HG02759 (cell line): ENCODE results near the gene HIPK2.

ENCODE experiments used
- ATAC-seq: cut with Tn5 transposase; IDR thresholded peaks from one replicate; pipeline ENCODE4 v1.9.1; 2021; ENCODE audit warnings: mild to moderate bottlenecking, moderate library complexity; ENCODE audit not compliant: unreplicated experiment

HIPK2 gene

DNA sequence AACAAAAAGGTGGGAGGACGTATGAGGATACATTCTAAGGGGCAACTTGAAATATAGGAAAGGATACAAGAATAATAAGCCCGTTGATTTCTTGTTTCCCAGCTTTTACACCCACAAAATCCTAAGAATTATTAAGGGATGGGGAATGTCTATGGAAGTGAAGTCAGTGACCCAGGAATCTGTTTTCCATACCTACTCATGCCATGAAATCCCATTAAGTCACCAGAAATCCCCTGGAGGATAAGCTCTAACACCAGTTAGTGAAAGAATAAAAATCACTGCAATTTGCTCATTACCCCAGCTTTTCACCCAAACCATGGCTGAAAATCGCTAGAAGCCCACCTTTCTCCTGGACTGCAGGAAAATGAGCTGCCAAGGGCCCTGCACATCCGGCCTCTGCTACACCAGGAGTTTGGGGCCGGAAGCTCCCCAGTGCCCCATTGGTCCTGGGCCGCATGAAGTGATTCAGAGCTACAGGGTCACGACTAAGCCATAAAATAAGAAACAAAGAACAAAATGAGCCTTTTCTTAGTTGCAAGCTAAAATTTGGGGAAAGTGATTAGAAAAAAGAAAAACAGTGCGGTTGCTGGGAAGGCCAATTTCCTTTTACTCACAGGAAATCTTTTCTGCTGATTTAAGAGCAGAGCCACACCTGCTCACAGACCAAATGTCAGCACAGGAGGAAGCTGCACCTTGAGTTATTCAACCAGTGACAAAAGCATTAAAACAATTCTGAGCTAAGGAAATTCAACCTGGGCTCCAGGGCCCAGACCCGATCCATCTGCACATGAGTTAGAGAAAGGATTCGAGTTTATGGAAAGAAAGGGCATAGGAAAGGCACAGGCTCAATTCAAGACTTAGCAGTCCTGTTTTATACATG is 40.3 kb downstream of the HIPK2 start:
- no peak for ATAC-seq

DNA sequence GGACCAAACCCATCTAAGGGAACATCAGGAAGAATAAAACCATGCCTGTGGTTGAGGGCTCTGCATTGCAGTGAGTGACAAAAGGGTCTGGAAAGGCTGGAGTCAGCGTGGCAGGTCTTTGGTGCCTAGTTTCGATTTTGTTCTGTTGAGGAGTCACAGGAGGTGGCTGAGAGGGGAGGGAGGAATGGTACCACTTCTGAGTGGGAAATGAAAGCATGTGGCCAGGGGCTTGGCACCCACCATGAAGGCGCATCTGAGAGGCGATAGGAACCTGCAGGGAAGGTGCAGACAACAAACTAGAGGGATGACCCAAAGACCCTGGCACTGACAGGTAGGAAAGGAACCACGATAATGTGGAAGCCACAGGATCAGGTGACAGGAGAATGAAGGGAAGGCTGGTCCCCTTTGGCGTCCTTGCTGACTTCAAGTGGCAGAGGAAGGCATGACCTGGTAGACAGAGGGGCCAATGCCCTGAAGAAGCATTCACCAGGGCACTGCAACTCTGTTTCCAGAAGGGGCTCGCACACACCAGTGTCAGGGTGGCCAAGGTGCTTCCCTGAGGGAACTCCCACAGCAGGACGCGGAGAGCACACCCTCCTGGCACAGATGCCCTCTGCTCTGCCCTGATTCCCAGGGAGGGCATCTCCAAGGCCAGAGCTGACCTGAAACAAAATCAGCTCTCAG is 41.7 kb downstream of the HIPK2 start:
- no peak for ATAC-seq

DNA sequence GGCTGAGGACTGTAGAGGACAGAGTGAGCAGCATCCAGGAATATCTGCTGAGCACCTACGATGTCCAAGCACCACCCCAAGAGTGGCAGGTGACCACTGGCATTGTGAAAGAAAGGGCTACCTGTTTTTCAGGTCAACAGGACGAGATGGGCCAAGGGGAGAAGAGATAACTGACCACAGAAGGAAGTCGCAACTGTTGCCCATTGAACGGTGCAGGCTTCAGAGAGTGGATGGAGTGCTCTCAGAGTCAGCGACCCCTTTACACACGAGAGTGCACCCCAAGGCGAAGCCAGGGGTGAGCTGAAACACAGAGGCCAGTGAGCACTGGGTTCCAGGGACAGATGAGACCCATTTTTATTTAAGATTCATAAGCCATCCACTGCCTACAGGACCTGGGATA is 42.3 kb downstream of the HIPK2 start:
- ATAC-seq = no peak

DNA sequence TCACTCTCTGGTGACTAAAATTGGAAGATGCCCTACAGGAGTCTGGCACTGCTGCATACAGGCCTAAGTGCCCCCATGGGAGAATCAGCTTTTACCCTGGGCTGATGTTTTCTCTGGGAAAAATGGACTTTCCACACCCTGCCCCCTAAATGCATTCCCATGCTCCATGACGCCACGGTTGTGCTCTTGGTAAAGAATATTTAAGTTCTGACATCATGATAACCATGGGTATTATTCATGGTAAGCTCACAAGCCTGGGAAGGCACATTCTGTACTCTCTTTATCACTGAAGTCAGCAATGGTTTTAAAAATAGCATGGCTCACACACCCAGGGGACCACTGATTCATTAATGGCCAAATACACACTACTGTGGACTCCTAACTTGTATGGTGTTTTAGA is 43.4 kb downstream of the HIPK2 start:
- ATAC-seq = no peak

DNA sequence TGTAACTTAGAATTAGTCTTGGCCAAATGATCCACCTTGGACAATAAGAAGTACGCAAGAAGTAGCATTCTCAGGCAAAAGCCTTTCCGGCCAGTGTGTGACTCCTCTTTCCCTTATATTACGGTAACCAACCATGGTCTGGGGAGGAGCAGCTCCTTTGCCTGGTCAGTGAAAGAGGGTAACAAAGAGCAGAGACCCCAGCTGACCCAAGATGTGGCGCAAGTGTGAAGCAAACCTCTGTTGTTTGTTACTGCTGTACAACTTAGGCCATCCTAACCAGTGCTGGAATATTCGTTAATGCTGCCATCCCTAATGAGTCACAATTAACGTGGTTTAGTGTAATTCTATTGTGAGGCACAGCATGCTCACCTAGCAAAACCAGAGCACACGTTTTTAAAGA is 44.0 kb downstream of the HIPK2 start:
- ATAC-seq = no peak

DNA sequence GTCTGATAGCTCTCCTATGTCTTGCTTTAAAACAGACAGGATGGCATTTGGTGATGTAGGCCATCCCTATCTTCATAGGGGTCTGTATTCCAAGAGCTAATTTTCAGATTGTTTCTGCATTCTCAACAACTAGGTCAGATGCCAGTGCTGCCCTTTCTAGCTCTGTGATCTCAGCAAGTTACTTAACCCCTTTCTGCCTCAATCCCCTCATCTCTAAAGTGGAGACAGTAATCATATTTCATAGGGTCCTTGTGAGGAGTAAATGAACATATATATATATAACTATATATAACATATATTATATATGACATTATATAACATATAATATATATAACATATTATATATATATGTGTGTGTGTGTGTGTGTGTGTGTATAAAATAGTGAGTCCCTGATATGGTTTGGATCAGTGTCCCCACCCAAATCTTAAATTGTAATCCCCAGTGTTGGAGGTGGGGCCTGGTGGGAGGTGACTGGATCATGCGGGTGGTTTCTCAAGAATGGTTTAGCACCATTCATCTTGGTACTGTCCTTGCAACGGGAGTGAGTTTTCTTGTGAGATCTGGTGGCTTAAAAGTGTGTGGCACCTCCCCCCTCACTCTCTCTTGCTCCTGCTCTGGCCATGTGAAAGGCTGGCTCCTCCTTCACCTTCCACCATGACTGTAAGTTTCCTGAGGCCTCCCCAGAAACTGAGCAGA is 45.2 kb downstream of the HIPK2 start:
- no peak for ATAC-seq

DNA sequence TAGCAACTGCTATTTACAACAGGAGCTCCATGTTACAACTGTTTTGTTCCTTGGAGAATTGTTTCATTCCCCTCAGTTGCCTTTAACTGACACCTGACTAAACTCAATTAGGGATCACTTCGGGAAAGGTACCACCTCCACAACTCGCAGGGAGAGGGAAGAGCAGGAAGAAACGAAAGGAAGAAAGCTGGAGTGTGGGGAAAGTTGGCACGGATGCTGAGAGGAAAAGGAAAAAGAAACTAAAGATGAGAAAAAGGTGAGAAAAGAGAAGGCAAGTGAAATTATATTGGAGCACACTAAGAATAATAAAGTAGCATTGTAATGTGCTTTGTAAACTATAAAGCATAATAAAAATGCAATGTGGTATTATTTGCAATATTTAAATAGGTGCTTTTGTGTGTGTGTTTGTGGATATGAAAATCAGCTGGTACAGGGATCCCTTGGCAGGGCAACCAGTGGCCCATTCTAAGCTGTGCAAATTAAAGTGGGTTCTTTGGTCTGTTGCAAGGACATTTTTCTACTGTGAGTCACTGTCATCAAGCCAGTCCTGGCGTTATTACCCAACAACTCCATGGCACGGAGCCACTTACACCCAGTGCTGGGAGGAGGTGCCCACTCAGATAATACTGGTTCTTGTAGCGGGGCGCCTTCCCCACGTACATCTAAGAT is 45.9 kb downstream of the HIPK2 start:
- ATAC-seq = no peak

DNA sequence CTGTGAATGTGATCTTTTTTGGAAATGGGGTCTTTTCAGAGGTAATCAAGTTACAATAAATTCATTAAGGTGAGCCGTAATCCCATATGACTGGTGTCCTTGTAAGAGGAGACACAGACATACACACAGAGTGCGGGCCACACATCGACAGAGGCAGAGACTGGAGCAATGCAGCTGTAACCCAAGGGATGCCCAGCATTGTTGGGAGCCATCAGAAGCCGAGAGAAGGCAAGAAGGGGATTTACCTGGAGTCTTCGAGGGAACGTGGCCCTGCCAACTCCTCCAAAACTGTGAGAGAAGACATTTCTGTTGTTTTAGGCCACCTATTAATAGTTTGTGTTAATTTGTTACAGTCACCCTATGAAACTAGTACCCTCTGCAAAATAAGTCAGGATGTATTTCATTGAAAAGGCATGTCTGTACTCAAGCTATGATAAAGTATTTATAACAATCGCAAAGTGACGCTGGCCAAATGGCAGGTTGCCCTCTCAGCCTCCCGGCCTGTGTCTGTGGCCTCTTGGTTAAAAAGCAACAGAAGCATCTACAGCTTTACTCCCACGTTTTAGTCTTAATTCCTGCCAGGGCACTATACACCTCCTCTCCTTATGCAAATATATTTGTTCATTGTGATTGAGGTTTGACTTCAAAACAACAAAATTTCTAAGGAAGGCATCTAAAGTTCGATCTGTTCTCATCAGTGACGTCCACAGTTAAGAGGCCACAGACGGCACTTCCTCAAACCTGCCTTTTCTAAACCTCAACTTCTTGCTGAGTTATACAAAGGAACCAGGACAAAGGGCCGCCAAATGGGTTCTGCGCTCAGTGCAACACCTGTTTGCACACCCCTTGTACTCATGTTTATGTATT is 46.8 kb downstream of the HIPK2 start:
- peak; percentile 80 for ATAC-seq

DNA sequence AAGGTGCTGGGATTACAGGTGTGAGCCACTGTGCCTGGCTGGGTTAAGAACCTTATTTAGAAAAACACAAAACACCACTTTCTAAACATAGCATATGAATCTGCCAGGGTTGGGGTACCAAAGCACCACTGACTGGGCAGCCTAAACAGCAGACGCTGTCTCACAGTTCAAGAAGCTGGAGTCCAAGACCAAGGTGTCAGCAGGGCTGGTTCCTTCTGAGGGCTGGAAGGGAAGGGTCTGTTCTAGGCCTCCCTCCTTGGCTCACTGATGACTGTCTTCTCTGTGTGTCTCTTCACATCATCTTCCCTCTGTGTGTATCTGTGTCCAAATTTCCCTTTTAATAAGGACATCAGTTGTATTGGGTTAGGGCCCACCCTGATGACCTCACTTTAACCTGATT is 49.6 kb downstream of the HIPK2 start:
- ATAC-seq = no peak

DNA sequence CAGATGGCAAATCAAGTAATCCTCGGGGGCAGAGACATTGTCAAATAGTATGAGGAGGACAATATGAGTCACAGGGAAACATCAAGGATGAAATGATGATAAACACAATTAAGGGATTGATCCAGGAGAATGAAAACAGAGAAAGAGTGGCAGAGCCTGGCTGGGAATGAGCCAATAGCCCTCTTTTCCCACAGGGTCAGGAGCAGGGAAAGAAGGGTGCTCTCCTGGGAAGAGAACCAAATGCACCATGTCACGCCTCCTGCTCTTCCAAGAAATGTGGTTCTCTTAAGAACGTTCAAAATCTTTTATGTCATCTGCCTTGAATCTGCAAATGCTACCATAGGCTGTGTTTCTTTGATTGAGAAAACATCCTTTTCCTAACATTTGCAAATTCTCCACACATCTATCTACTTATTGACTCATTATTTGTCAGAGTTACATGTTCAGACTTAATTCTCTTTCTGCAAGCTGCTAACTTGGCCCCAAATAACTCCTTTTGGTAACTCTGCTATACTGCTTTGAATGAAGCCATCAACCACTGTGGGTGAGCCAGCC is 50.6 kb downstream of the HIPK2 start:
- no peak for ATAC-seq

DNA sequence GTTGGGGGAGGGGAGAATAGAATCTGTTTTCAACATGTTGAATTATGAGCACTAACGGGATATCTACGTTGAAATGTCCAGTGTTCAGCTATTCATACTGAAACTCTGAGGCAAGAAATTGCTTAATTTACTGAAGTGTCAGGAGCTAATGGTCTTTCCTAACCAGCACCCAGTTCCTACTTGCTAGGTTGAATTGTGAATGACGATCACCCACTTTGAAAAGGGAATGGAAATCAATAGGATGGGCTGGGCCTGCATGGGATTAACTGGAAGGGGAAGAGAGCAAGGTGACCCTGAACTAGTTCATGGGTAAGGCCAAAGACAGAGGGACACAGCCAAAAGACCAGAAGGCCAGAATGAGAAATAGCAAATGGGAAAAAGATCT is 51.3 kb downstream of the HIPK2 start:
- no peak for ATAC-seq

DNA sequence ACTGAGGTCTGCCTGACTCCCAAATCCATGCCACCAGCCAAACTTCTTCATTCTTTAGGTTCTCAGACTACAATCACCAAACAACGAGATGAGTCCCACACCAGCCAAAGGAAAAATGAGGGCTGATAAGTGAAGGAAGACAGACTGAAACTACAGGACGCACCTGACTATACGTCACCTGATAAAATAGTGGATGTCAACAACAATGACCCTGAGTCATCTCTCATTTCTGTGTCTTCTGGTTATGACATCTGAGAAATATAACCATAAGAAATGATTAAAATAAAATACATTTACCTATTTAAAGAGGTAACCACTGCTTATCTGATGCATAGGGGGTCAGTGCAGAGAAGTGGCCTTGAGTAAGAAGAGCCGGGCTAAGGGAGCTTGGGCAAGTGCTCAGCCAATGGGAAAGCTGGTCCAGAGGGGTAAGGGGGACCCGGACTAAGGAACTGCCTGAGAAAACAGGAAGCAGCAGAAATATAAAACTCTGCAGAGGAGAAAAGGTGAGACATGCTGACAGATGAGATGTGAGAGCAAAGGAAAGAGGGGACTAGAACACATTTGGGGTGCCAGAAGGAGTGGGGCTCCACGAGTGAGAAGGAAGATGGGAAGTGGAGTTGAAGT is 51.8 kb downstream of the HIPK2 start:
- no peak for ATAC-seq

DNA sequence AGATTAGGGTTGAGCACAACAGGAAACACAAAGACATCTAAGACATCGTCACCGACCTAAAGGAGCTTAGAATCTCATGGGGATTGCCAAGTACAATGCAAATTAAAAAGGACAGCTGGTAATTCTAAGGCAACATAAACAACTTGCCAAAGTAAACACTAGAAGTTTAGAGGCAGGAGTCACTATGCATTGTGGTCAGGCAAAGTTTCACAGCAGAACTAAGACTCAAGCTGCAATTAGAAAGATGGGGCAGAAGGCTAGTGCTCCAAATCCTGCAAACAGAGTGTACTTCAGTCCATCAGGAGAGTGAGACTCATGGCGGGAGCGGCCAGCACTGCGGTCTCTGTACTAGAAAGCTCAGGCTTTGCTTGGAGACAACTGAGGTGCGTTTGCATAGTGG is 52.7 kb downstream of the HIPK2 start:
- ATAC-seq = peak; percentile 81

DNA sequence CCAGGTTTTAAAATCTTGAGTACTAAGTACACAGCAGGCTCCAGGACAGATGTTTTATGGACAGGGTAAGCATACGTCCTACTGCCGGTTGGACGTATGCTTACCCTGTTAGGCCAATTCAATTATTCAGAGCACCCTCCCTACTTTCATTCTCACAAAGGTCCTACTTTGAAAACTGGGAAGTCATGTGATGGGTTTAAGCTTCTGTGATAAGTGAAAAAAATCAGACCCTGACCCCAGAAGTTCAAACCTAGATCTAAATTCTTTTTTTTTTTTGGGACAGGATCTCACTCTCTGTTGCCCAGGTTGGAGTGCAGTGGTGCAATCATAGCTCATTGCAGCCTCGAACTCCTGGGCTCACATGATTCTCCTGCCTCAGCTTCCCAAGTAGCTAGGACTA is 55.2 kb downstream of the HIPK2 start:
- ATAC-seq = no peak

DNA sequence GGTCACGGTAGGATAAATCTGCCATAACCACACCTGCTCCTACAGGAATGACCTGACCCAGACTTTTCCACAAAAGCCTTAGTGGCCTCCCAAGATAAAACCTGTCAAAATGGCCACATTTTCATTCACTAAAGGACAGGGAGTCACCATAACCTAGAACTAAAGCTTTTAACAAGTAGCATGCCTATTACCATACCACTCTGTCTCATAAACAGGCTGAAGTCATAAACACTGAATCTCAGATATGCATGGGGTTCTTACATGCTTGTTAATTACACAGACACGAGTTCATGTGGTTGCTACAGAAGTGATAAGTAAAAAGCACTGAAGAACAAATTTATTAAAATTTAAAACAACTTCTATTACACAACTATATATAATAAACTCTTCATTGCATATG is 56.0 kb downstream of the HIPK2 start:
- no peak for ATAC-seq

DNA sequence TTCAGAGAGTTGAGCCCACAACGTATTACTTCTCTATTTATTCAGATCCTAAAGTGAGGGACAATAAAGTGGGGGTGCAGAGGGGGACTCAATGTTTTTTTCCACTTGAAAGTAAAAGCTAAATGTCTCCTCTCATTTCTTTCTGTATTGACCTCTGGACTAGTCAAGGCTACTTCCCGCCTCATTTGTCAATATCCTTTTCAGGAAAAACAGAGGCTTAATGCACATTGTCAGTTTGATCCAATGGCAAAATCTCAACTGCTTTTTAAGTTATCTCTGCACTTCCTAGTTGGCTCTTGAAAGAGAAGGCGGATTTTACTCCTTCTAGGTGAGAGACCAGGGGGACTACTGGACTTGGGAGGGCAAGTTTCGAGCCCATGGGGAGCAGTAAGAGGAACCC is 56.4 kb downstream of the HIPK2 start:
- ATAC-seq = no peak

DNA sequence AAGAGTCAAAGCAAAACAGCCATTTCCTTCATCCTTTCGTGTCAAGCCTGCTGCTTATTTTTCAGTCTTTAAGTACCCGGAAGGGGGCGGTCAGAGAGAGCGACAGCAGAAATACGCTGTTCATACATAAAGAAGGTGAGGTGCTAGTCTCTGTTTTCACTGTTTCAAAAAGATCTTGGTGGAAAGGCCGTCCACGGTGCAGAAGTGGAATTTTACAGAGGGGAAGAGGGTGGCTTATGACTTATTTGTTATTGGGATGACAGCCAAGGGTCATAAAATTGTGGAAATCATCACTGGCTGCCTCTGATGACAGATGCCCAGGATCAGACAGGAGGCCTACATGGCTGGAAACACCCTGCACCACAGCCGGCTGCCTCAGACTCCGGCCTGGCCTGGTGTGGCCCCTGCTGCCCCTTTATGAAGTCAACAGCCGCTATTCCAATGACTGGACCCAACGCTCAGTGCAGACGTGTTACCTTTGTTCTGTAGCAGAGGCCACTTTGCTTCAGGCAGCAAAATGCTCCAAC is 57.0 kb downstream of the HIPK2 start:
- no peak for ATAC-seq

DNA sequence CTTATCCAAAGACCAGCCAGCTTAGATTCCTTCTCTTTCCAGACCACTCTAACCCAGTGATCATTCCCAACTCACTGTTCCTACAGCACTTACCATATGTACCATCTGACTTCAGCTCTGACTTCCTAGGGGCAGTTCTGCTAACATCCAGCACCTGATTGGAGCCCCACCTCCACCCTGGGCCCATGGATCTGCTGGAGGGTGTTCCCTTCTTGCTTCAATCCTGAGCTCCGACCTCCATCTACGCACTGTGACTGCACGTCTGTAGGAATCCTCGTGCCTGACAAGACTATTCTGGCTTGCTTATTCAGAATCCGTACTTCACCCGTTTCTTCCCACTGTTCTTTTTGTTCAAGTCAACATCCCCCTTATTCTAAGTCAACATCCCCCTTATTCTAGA is 57.6 kb downstream of the HIPK2 start:
- no peak for ATAC-seq

DNA sequence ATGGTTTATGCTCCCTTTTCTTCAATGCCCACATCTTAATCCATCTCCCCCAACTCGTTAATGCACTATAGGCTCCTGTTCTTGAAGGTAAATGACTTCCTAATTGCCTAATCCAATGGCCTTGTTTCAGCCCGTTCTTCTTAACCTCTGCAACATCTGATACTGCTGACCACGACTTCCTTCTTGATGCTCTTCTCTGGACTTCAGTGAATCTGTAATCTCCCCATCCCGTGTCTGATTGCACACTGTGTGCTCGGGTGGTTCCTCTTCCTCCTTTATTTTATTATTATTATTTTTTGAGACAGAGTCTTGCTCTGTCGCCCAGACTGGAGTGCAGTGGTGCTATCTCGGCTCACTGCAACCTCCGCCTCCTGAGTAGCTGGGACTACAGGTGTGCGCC is 58.9 kb downstream of the HIPK2 start:
- ATAC-seq = no peak
